PC-9 (cell line): Measurements from ENCODE around the gene MAP4K3.

Source experiments
- EZH2 ChIP-seq: fragments of 200-600 bp; sonication (generic); IDR thresholded peaks from 2 replicates; pipeline ENCODE4 v1.8.0; 2017; ENCODE audit warnings: antibody characterized with exemption, low read depth
- TF ChIP-seq, protein P1 (sequence below): fragments of 200-600 bp; sonication (generic); conservative IDR thresholded peaks from 2 replicates; pipeline ENCODE4 v1.6.1; 2017; ENCODE audit warnings: mixed run types, antibody characterized with exemption, mild to moderate bottlenecking, moderate library complexity

DNA sequence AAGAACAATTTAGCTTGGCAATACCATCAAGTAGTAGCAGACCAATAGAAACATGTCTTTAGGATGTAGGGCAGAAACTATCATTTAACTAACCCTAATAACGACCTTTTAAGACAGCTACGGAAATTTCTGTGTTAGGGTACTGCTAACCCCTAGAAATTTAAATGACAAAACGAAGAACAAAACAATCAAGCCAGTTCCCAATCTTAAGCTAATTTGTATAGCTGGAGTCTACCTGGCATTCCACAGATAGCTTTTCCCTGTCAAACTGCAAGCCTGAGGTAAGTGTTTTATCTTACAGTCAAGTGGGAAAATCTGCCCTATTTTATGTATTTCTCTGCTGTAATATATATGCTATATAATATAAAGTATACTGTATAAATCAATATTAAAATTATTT is 155.7 kb downstream of the MAP4K3 start:
- TF ChIP-seq, protein P1, sequence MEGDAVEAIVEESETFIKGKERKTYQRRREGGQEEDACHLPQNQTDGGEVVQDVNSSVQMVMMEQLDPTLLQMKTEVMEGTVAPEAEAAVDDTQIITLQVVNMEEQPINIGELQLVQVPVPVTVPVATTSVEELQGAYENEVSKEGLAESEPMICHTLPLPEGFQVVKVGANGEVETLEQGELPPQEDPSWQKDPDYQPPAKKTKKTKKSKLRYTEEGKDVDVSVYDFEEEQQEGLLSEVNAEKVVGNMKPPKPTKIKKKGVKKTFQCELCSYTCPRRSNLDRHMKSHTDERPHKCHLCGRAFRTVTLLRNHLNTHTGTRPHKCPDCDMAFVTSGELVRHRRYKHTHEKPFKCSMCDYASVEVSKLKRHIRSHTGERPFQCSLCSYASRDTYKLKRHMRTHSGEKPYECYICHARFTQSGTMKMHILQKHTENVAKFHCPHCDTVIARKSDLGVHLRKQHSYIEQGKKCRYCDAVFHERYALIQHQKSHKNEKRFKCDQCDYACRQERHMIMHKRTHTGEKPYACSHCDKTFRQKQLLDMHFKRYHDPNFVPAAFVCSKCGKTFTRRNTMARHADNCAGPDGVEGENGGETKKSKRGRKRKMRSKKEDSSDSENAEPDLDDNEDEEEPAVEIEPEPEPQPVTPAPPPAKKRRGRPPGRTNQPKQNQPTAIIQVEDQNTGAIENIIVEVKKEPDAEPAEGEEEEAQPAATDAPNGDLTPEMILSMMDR: no peak
- no peak for TF ChIP-seq EZH2
